GM12878 (cell line): ENCODE measurements around the gene PAX4. TPM values are rescaled to one million over a fixed set of nuclear protein-coding genes. Genes with fewer than 3 reads are reported as not detected.
"Not testable (repeated sequence)": the region's sequence is repeated elsewhere in the genome, so short reads cannot be mapped to it uniquely, and the experiment has no call there.

ENCODE experiments used
- ATAC-seq: fragments of 200-7000 bp; cut with Tn5 transposase; 3 replicates; pipeline ENCODE4 v1.9.1; 2020; ENCODE audit warnings: mild to moderate bottlenecking, moderate library complexity
- BruUV-seq: library from RNA; stranded (reverse); fragments of 400-500 nt; replicated peaks from 2 replicates; lab custom pipeline; 2021; lab: Mats Ljungman, UMichigan
- CTCF ChIA-PET: fragments of 300-600 bp; sonication (Branson Sonifier 250); formaldehyde crosslinking; extraction: SDS; loops from one replicate; lab custom pipeline; 2021; ENCODE audit warnings: inconsistent platforms; lab: Yijun Ruan, JAX
- POLR2A ChIA-PET: fragments of 350-600 bp; formaldehyde crosslinking; extraction: SDS; loops from one replicate; lab custom pipeline; 2021; ENCODE audit warnings: inconsistent platforms; lab: Charles Lee
- RAD21 ChIA-PET: fragments of 300-600 bp; sonication (Branson Sonifier 250); formaldehyde crosslinking; loops from one replicate; lab custom pipeline; 2023; ENCODE audit warnings: antibody characterized with exemption; ENCODE audit not compliant: unreplicated experiment; lab: Charles Lee
- SMC1A ChIA-PET: fragments of 300-600 bp; sonication (Branson Sonifier 250); formaldehyde crosslinking; loops from one replicate; lab custom pipeline; 2023; ENCODE audit not compliant: unreplicated experiment, uncharacterized antibody; lab: Charles Lee
- DNase-seq: peaks from one replicate; pipeline ENCODE4 v3.0.0-alpha.2; 2011; ENCODE audit warnings: low read depth, low spot score
- FAIRE-seq: peaks from 3 replicates; lab custom pipeline; 2011; peaks lifted over from hg19 to GRCh38; lab: Jason Lieb, UNC
- H2AFZ ChIP-seq: 2 replicates; pipeline ENCODE4 v1.6.0; 2011; ENCODE audit warnings: low read depth, low read length, control low read depth; ENCODE audit not compliant: control insufficient read depth
- H3K27ac ChIP-seq: 2 replicates; pipeline ENCODE4 v1.5.1; 2011; ENCODE audit warnings: control low read depth; ENCODE audit not compliant: control insufficient read depth, insufficient read depth
- H3K27me3 ChIP-seq, 2 experiments: replicated peaks in 1 of 2; 2 replicates each; pipeline versions ENCODE4 v1.6.0 to v1.6.1; 2011; ENCODE audit warnings: low read length in 1 of 2; ENCODE audit not compliant: control insufficient read depth in 2 of 2, insufficient read depth in 2 of 2
- H3K36me3 ChIP-seq, 2 experiments: 2 replicates each; pipeline ENCODE4 v1.5.1; 2011; ENCODE audit warnings: low read length in 1 of 2; ENCODE audit not compliant: control insufficient read depth in 2 of 2, insufficient read depth in 2 of 2
- H3K4me1 ChIP-seq: 2 replicates; pipeline ENCODE4 v1.6.1; 2011; ENCODE audit warnings: mild to moderate bottlenecking, low read length, moderate library complexity, mixed read lengths; ENCODE audit not compliant: control insufficient read depth, insufficient read depth
- H3K4me2 ChIP-seq: 2 replicates; pipeline ENCODE4 v1.6.0; 2011; ENCODE audit warnings: control low read depth; ENCODE audit not compliant: control insufficient read depth, insufficient read depth
- H3K4me3 ChIP-seq: fragments of 200-600 bp; sonication (generic); 2 replicates; pipeline ENCODE4 v1.5.1; 2016
- H3K79me2 ChIP-seq: 2 replicates; pipeline ENCODE4 v1.6.0; 2011; ENCODE audit warnings: low read length; ENCODE audit not compliant: control insufficient read depth, insufficient read depth
- H3K9ac ChIP-seq: 2 replicates; pipeline ENCODE4 v1.8.0; 2011; ENCODE audit warnings: low read length, control low read depth, mixed read lengths; ENCODE audit not compliant: control insufficient read depth, insufficient read depth
- H3K9me3 ChIP-seq: replicated peaks from 3 replicates; pipeline ENCODE4 v1.5.1; 2011; ENCODE audit warnings: mild to moderate bottlenecking, low read length; ENCODE audit not compliant: control insufficient read depth, insufficient read depth
- H4K20me1 ChIP-seq: 2 replicates; pipeline ENCODE4 v1.6.0; 2011; ENCODE audit not compliant: control insufficient read depth, insufficient read depth
- BMI1 ChIP-seq: fragments of 450-650 bp; IDR thresholded peaks from 2 replicates; pipeline ENCODE4 v1.6.1; 2016; ENCODE audit warnings: mild to moderate bottlenecking, moderate library complexity, borderline replicate concordance
- CHD4 ChIP-seq: fragments of 200-600 bp; sonication (generic); IDR thresholded peaks from 2 replicates; pipeline ENCODE4 v1.6.1; 2016; ENCODE audit warnings: mild to moderate bottlenecking
- IKZF2 ChIP-seq, 2 experiments: fragments of 450-650 bp; IDR thresholded peaks; 2 replicates each; pipeline ENCODE4 v1.6.1; 2017; ENCODE audit warnings: mild to moderate bottlenecking in 2 of 2, moderate library complexity in 2 of 2
- JUND ChIP-seq: IDR thresholded peaks from 2 replicates; pipeline ENCODE4 v1.6.1; 2012; ENCODE audit warnings: low read depth, mild to moderate bottlenecking, low read length, improper control_type of control experiment, moderate library complexity
- STAT1 ChIP-seq: fragments of 450-650 bp; conservative IDR thresholded peaks from 2 replicates; pipeline ENCODE4 v1.6.1; 2014; ENCODE audit warnings: antibody characterized with exemption, mild to moderate bottlenecking
- WGBS: methylation state at CpG from one replicate; pipeline ENCODE4 v1.1.6; 2016; ENCODE audit warnings: low lambda C conversion rate; ENCODE audit not compliant: insufficient replicate concordance, insufficient coverage; ENCODE audit errors: missing lambda C conversion rate; 5-methylcytosine and 5-hydroxymethylcytosine counted together
- in situ Hi-C: fragments of 300-500 bp; cut with MboI; formaldehyde crosslinking; loops from 9 replicates; pipeline ENCODE4 v1.14.3; 2018; ENCODE audit warnings: mixed read lengths
- intact Hi-C: fragments of 100-400 bp; cut with micrococcal nuclease; formaldehyde crosslinking; loops from one replicate; pipeline ENCODE4 v1.14.2; 2022; ENCODE audit not compliant: unreplicated experiment
- polyA plus RNA-seq, 11 experiments: library from polyadenylated mRNA; depleted of rRNA in 4 of 11; unstranded in 6 of 11; stranded (reverse) in 5 of 11; fragments of >200 nt; fragmentation: Nextera tagmentation in 4 of 11; fragmentation: Illumina TruSeq in 1 of 11; extraction: Ambion mirVana in 4 of 11; extraction: Trizol in 1 of 11; gene quantifications; 1 replicate in 1 of 11; 2 replicates in 10 of 11; pipeline versions ENCODE4 v1.2.1 to v1.2.3, GENCODE V29; 2011 to 2016; ENCODE audit warnings: inconsistent platforms in 2 of 11, missing spikeins in 2 of 11, low read depth in 1 of 11
- total RNA-seq, 4 experiments: library from RNA; depleted of rRNA in 3 of 4; stranded (reverse); fragments of >200 nt in 3 of 4; fragmentation: Illumina TruSeq in 1 of 4; extraction: Trizol in 1 of 4; gene quantifications; 2 replicates each; pipeline versions ENCODE4 v1.2.1 to v1.2.3, GENCODE V29; 2013 to 2021
- TF ChIP-seq, protein P1 (sequence below): fragments of 450-650 bp; IDR thresholded peaks from 2 replicates; pipeline ENCODE4 v1.6.1; 2017; ENCODE audit warnings: antibody characterized with exemption, mild to moderate bottlenecking, moderate library complexity

The PAX4 gene
- total and polyA plus RNA-seq, 10 of the 15 experiments (the other 5 are each of a cell fraction or from before 2014, with no cell fraction given) = 0.27 TPM; not detected in 9

DNA sequence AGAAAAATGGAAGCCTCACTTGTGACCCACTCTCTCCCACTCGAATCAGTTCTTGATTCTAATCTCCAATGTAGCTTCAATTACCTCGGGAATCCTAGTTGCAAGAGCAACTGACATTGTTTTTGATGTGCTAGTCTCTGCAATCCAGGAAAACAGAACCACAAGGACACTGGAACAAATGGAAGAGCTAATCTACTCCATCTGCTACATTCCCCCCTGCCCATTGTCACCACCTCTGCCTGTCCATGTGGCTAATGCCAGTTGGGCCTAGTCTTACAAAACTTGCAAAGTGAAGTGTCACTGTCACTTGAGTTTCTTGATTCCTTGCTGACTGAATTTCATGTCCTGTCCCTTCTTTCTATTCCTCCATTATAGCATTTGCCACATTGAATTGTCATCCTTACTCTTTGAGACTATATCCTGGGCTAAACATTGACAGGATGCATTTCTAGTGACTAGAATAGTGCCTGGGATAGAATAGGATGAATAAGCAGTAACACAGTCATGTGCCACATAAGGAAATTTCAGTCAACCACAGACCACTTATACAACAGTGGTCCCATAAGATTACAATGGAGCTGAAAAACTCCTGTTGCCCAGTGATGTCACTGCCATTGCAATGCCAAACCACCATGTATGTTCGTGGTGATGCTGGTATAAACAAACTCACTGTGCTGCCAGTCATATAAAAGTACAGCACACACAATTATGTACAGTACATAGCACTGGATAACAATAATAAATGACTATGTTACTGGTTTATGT, 46.0 kb downstream of the PAX4 start:
- Histone ChIP-seq H4K20me1 (no peaks in the 10 kb centered on the region; the same call in 1 of the 2 replicates), H3K36me3 (no peaks in the 10 kb centered on the region), H3K27ac (no peak overlapping the region), H3K9ac (no peak overlapping the region), H3K27me3 (no peaks in the 10 kb centered on the region), H3K4me3 (no peak overlapping the region), H3K4me1 (no peaks in the 10 kb centered on the region), H3K9me3 (no peaks in the 10 kb centered on the region), H3K4me2 (no peak overlapping the region), H2AFZ (no peak overlapping the region), H3K79me2 (no peaks in the 10 kb centered on the region)
- in situ Hi-C loops = no loop called here
- WGBS = 62% methylated on average over 3 of the region's 3 CpGs
- SMC1A ChIA-PET = interaction anchor here (1.5 kb wide), 1 partner anchor 9 kb away, joined by 4 read pairs; no protein-coding TSS in a partner anchor
- DNase-seq (no peak), ATAC-seq (no peak), FAIRE-seq (no peak)
- TF ChIP-seq STAT1 = no peak
- TF ChIP-seq BMI1 = no peak
- TF ChIP-seq CHD4 = no peak
- TF ChIP-seq JUND = no peak
- no peak for TF ChIP-seq IKZF2 (IDR thresholded peaks at IDR 0.05)
- TF ChIP-seq, protein P1, sequence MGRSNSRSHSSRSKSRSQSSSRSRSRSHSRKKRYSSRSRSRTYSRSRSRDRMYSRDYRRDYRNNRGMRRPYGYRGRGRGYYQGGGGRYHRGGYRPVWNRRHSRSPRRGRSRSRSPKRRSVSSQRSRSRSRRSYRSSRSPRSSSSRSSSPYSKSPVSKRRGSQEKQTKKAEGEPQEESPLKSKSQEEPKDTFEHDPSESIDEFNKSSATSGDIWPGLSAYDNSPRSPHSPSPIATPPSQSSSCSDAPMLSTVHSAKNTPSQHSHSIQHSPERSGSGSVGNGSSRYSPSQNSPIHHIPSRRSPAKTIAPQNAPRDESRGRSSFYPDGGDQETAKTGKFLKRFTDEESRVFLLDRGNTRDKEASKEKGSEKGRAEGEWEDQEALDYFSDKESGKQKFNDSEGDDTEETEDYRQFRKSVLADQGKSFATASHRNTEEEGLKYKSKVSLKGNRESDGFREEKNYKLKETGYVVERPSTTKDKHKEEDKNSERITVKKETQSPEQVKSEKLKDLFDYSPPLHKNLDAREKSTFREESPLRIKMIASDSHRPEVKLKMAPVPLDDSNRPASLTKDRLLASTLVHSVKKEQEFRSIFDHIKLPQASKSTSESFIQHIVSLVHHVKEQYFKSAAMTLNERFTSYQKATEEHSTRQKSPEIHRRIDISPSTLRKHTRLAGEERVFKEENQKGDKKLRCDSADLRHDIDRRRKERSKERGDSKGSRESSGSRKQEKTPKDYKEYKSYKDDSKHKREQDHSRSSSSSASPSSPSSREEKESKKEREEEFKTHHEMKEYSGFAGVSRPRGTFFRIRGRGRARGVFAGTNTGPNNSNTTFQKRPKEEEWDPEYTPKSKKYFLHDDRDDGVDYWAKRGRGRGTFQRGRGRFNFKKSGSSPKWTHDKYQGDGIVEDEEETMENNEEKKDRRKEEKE = no peak
- RAD21 ChIA-PET = no interaction called here
- POLR2A ChIA-PET = interaction anchor here (0.5 to 2.2 kb wide), 2 partner anchors 9 to 84 kb away, joined by 3 to 6 read pairs; no protein-coding TSS in a partner anchor
- no TSS peak for BruUV-seq
- CTCF ChIA-PET = no interaction called here
- intact Hi-C loops = no loop called here

DNA sequence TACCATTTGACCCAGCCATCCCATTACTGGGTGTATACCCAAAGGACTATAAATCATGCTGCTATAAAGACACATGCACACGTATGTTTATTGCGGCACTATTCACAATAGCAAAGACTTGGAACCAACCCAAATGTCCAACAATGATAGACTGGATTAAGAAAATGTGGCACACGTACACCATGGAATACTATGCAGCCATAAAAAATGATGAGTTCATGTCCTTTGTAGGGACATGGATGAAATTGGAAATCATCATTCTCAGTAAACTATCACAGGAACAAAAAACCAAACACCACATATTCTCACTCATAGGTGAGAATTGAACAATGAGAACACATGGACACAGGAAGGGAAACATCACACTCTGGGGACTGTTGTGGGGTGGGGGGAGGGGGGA, 49.9 kb downstream of the PAX4 start:
- H3K9ac ChIP-seq, H3K79me2 ChIP-seq, H3K27me3 ChIP-seq, POLR2A ChIA-PET, DNase-seq, CTCF ChIA-PET, BruUV-seq, H3K36me3 ChIP-seq, H3K9me3 ChIP-seq, RAD21 ChIA-PET, H2AFZ ChIP-seq, ATAC-seq, SMC1A ChIA-PET, in situ Hi-C loops, H3K4me3 ChIP-seq, intact Hi-C loops, H4K20me1 ChIP-seq, H3K4me2 ChIP-seq, H3K27ac ChIP-seq, H3K4me1 ChIP-seq, FAIRE-seq: not testable (repeated sequence)
- WGBS = no CpG with 5 or more reads among the region's 3 CpGs
